CD4-positive, CD25-positive, alpha-beta regulatory T cell (primary cell): ENCODE measurements around the gene SLC16A8. TPM values are rescaled to one million over a fixed set of nuclear protein-coding genes. Genes with fewer than 3 reads are reported as not detected.

Source experiments
- ATAC-seq, 2 donors: fragments of 150-1000 bp; cut with Tn5 transposase; one replicate each; pipeline ENCODE4 v1.10.0; 2021; ENCODE audit warnings: low read depth in 2 of 2, moderate number of reproducible peaks in 2 of 2, moderate library complexity in 1 of 2
- DNase-seq, 3 donors: peaks; one replicate each; pipeline versions ENCODE4 v3.0.0 to v3.0.0-alpha.2; 2012 to 2022; ENCODE audit warnings: mixed read lengths in 1 of 3
- H3K27ac ChIP-seq: one replicate; pipeline ENCODE4 v1.7.0; 2013; ENCODE audit warnings: mild to moderate bottlenecking, low read length; ENCODE audit not compliant: insufficient read depth, poor library complexity, severe bottlenecking
- H3K27me3 ChIP-seq: one replicate; pipeline ENCODE4 v1.7.0; 2013; ENCODE audit warnings: low read length; ENCODE audit not compliant: control insufficient read depth, insufficient read depth
- H3K36me3 ChIP-seq: one replicate; pipeline ENCODE4 v1.7.0; 2013; ENCODE audit warnings: mild to moderate bottlenecking, low read length, moderate library complexity; ENCODE audit not compliant: control insufficient read depth, insufficient read depth
- H3K4me1 ChIP-seq: 2 replicates; pipeline ENCODE4 v1.7.0; 2013; ENCODE audit warnings: mild to moderate bottlenecking, low read length; ENCODE audit not compliant: insufficient read depth, control insufficient read depth, poor library complexity, severe bottlenecking
- H3K4me3 ChIP-seq: one replicate; pipeline ENCODE4 v1.7.0; 2013; ENCODE audit warnings: low read depth, mild to moderate bottlenecking, low read length, moderate library complexity
- H3K9me3 ChIP-seq, 2 experiments: 1 replicate in 1 of 2; 2 replicates in 1 of 2; pipeline ENCODE4 v1.7.0; 2013; ENCODE audit warnings: low read length in 2 of 2, mild to moderate bottlenecking in 1 of 2, moderate library complexity in 1 of 2; ENCODE audit not compliant: control insufficient read depth in 2 of 2
- H3K27ac Mint-ChIP-seq, 3 donors: one replicate each; pipeline ENCODE4 v1.8.0; 2020 to 2022; ENCODE audit warnings: mild to moderate bottlenecking in 3 of 3, mixed read lengths in 3 of 3, moderate library complexity in 2 of 3
- H3K27me3 Mint-ChIP-seq: one replicate; pipeline ENCODE4 v1.8.0; 2022; ENCODE audit warnings: mild to moderate bottlenecking, mixed read lengths
- H3K36me3 Mint-ChIP-seq: one replicate; pipeline ENCODE4 v1.8.0; 2020; ENCODE audit warnings: mixed read lengths
- H3K4me1 Mint-ChIP-seq, 4 donors: one replicate each; pipeline ENCODE4 v1.8.0; 2020 to 2022; ENCODE audit warnings: mixed read lengths in 4 of 4, mild to moderate bottlenecking in 1 of 4
- H3K4me3 Mint-ChIP-seq, 4 donors: one replicate each; pipeline ENCODE4 v1.8.0; 2020 to 2022; ENCODE audit warnings: mild to moderate bottlenecking in 4 of 4, mixed read lengths in 4 of 4, moderate library complexity in 3 of 4
- H3K9me3 Mint-ChIP-seq, 7 donors: one replicate each; pipeline ENCODE4 v1.8.0; 2020 to 2022; ENCODE audit warnings: mixed read lengths in 7 of 7, mild to moderate bottlenecking in 3 of 7, moderate library complexity in 2 of 7
- polyA plus RNA-seq, 4 donors: library from polyadenylated mRNA; unstranded; fragments of 300-500 nt; fragmentation: Illumina TruSeq; gene quantifications; one replicate each; pipeline ENCODE4 v1.2.3, GENCODE V29; 2021
- total RNA-seq: library from RNA; stranded (reverse); gene quantifications from one replicate; pipeline ENCODE4 v1.2.3, GENCODE V29; 2022

SLC16A8 gene
- total and polyA plus RNA-seq, 5 donors from 2014 or later = not detected

DNA sequence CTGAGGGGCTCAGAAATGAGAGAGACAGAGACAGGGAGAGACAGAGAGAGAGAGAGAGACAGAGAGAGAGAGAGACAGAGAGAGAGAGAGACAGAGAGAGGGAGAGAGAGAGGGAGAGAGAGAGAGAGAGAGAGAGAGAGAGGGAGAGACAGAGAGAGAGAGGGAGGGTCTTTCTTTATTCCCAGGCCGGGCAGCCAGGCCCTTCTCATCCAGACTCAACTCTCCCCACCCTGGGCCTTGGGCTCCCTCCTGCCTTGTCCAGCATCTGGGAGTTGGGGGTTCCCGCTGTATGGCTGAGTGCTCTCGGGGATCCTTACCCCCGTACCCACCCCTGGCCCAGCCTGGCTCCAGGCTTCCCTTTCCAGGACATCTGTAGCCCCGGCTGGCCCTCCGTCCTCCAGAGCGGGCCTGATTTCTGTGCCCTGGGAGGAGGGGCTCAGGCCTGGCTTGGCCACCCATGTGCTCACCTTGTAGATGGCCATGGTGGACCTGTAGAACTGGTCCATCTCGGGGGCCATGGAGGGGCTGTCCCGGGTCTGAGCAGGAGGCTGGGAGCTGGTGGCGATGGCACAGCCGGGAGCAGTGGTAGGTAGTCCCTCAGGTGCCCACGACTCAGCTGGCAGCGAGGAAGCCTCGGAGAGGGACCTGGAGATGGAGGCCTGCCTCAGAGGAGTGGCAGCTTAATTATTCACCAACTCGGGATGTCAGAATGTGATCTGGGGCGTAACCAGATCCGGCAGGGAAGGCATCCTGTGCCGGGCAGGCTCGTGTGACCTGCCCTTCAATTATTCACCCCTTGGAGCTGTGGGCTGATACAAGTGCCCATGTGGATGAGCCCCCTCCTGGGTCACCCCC, 26.3 kb upstream of the SLC16A8 start, which contains the start of gene BAIAP2L2:
BAIAP2L2 (minus strand) TSS at position 677 of the 855 bp plus-strand sequence; CDS start at position 518, 159 bp downstream.
- Mint-ChIP-seq H3K4me1 (peaks cover 2 to 5% (median 4%) of the 10 kb centered on the region in 4 donors), H3K27ac (peak within 1 kb of the TSS in 2 of 3 donors; percentile 78 to 97), H3K9me3 (peaks cover 0 to 1% (median 0%) of the 10 kb centered on the region in 7 donors), H3K27me3 (peaks cover 10% of the 10 kb centered on the region), H3K4me3 (peak within 1 kb of the TSS in 2 of 4 donors; percentile 41 to 63), H3K36me3 (peaks cover 10% of the 10 kb centered on the region)
- H3K27ac ChIP-seq = no peak within 1 kb of the TSS
- H3K36me3 ChIP-seq = peaks cover 1% of the 10 kb centered on the region
- no peak within 1 kb of the TSS for H3K4me3 ChIP-seq
- H3K9me3 ChIP-seq = no peaks in the 10 kb centered on the region
- no peaks in the 10 kb centered on the region for H3K27me3 ChIP-seq
- H3K4me1 ChIP-seq = no peaks in the 10 kb centered on the region
- no peak for ATAC-seq
- DNase-seq = no peak

DNA sequence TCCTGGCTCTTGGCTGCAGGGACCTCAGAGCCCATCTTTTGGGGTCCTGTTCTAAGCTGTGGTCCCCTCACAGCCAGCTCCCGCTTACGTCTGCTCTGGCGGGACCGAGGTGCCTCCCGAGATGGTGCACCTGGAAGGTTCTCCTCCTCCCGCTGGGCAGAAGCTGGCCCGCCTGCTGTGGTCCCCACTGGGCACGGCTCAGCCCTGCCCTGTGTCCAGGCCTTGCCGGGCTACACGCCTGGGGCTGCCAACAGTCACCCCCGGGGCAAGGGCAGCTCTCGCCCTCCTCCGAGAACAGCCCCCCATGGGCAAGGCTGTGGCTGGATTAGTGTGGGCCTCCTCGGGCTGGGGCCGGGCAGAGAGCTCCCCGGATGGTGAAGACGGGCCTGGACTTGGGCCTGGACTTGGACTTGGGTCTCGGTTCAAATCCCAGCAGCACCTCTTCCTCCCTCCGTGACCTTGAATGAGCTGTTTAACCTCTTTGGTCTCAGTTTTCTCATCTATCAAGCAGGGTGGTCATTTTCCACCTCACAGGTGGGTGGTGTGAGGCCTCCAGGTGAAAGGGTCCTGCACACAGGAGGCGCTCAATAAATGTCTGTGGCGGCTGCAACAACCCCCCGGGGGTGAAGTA, 25.5 kb upstream of the SLC16A8 start:
- peak in 2 of 3 donors; percentile 16 to 47 for DNase-seq
- ATAC-seq = no peak
- H3K27me3 Mint-ChIP-seq = peaks cover 9% of the 10 kb centered on the region
- Histone ChIP-seq H3K27ac (no peak overlapping the region), H3K4me1 (no peaks in the 10 kb centered on the region), H3K9me3 (no peaks in the 10 kb centered on the region), H3K27me3 (no peaks in the 10 kb centered on the region), H3K36me3 (no peaks in the 10 kb centered on the region), H3K4me3 (no peak overlapping the region)
- peak overlapping the region in 2 of 3 donors; percentile 78 to 97 for H3K27ac Mint-ChIP-seq
- H3K4me3 Mint-ChIP-seq = peak overlapping the region in 2 of 4 donors; percentile 41 to 63
- H3K9me3 Mint-ChIP-seq = peaks cover 0 to 1% (median 0%) of the 10 kb centered on the region in 7 donors
- peaks cover 10% of the 10 kb centered on the region for H3K36me3 Mint-ChIP-seq
- peaks cover 2 to 3% (median 2%) of the 10 kb centered on the region in 4 donors for H3K4me1 Mint-ChIP-seq

DNA sequence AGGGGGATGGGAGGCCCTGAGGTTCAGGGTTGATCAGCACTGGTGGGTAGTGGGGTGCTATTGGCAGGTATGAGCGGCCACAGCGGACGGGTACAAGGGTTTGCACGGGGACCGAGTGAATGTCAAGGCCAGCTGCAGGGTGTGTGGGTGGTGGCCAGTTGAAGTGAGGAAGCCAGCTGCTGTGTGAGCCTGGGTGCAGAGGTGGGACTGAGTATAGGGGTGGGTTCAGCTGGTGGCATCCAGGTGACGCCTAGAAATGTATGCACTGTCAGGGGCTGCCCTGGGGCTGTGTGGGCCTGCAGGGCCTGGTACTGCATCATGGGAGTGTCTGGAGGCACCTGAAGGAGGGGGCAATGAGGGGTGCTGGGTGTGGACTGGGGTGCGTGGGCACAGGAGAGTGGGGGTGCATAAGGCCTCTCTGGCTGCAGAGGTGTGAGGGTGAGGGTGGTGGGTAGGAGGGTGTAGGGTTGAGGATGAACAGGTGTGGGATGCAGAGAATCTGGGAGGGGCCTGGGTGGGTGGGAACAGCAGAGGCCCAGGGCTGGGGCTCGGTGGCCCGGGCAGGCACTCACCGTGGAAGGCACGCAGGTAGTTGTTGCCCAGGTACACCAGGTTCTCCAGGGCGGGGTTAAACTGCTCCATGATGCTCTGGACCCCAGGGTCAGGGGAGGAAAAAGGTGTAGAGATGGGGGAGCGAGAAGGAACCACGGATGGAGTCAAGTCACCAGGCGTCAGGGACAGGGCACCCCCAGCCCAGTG, 24.8 kb upstream of the SLC16A8 start:
- H3K36me3 ChIP-seq = no peaks in the 10 kb centered on the region
- no peak overlapping the region for H3K4me3 ChIP-seq
- no peak for DNase-seq
- ATAC-seq = peak in 1 of 2 donors; percentile 22
- no peaks in the 10 kb centered on the region for H3K9me3 ChIP-seq
- Mint-ChIP-seq H3K27me3 (peaks cover 6% of the 10 kb centered on the region), H3K4me1 (peaks cover 0 to 4% (median 0%) of the 10 kb centered on the region in 4 donors), H3K36me3 (peaks cover 12% of the 10 kb centered on the region), H3K4me3 (no peak overlapping the region), H3K27ac (peak overlapping the region in 1 of 3 donors; percentile 67), H3K9me3 (peaks cover 0 to 1% (median 0%) of the 10 kb centered on the region in 7 donors)
- no peaks in the 10 kb centered on the region for H3K4me1 ChIP-seq
- no peaks in the 10 kb centered on the region for H3K27me3 ChIP-seq
- no peak overlapping the region for H3K27ac ChIP-seq

DNA sequence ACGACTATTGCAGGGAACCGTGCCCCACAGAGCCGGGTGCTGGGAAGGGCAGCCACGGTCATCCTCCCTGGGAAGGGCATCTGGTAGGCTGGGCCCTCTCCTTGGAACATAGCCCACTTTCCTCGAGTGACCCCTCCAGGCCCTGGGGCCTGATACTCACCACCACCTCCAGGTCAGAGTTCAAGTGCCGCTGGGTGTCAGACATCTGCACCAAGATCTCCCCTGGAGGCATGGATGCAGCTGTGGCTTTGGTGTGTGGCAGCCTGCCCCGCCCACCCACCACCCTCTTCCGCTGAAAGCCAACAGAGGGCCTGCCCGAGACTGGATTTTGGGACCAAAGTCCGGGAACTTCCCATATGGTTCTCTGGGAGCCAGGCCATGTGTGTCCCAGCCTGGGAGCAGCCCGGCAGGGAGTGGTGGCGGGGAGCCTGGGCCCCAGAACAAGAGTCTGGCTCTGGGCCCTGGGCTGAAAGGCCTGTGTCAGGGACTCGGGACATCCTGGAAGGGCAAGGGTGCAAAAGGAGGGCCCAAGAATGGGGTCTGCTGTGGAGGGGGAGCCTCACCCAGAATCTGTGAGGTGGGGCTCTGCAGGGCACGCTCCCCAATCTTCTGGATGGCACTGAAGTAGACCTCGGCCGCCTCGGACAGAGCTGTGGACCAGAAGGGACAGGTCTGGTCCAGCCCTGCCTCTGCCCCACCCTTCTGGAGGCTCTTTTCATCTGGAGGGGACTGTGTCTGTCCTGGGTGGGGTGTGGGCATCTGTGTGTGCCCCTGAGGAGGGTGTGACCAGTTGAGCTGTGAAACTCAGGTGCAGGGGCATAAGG, 23.9 kb upstream of the SLC16A8 start:
- Mint-ChIP-seq H3K4me3 (no peak overlapping the region), H3K27ac (peak overlapping the region in 1 of 3 donors; percentile 67)

DNA sequence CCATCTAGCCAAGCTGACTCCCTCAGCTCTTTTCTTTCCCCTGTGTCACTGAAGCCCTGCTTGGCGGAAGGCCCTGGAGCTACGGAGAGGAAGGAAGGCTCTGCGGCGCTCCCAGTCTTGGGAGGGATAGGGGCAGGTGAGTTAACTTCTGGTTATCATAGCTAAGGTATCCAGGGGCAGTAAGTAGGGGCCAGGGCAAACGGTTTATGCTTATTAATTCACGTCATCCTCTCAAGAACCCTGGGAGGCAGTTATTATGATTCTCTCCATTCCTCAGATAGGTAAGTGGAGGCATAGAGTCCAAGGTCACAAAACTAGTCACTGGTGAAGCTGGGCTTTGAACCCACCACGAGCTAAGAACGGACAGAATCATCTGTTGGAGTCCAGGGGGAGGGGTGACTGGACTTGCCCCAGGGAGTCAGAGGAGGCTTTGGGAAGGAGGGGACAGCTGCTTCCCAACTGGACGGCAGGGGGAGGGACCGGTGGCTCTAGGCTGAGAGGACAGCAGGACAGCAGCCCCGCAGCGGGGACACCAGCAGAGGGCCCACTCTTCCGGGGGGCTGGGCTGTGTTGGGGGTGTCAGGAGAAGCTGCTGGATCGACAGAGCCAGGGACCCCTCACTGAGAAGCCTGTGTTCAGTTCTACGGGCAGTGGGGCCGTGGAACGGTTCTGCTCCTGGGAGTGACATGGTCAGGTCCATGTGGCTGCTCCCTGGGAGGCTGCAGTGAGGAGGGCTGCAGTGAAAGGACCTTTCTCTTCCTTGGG, 23.0 kb upstream of the SLC16A8 start:
- no peak overlapping the region for H3K27ac Mint-ChIP-seq
- no peaks in the 10 kb centered on the region for H3K27me3 ChIP-seq
- peak overlapping the region in 1 of 4 donors; percentile 87 for H3K4me3 Mint-ChIP-seq

More for the DNA sequence above, 23.9 kb upstream of the SLC16A8 start:
- Mint-ChIP-seq H3K36me3 (peaks cover 11% of the 10 kb centered on the region), H3K9me3 (peaks cover 0 to 1% (median 0%) of the 10 kb centered on the region in 7 donors), H3K27me3 (peaks cover 6% of the 10 kb centered on the region), H3K4me1 (peaks cover 0 to 4% (median 0%) of the 10 kb centered on the region in 4 donors)
- no peak for ATAC-seq
- H3K36me3 ChIP-seq = no peaks in the 10 kb centered on the region
- H3K9me3 ChIP-seq = no peaks in the 10 kb centered on the region
- no peak for DNase-seq
- H3K27ac ChIP-seq = no peak overlapping the region
- no peaks in the 10 kb centered on the region for H3K4me1 ChIP-seq
- no peak overlapping the region for H3K4me3 ChIP-seq
- H3K27me3 ChIP-seq = no peaks in the 10 kb centered on the region

DNA sequence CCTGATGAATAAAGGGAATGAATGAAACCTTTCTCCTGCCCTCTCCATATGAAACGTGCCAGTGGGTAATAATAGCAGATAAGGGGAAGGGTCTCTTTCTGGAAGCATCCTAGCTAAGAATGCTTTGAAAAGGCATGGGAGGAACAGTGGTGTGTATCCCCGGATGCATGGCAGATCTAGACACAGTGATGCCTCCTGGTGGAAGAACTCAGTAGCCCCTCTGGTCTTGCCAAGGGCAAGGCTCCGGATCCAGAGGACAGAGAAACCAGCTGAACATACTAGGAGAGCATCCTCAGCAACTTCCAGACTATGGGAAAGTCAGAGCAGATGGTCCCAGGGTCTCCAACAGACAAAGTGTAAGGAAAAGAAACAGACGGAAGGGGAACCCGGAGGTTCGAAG, 20.1 kb upstream of the SLC16A8 start:
- peaks cover 6% of the 10 kb centered on the region for H3K27me3 Mint-ChIP-seq
- peaks cover 0 to 4% (median 0%) of the 10 kb centered on the region in 4 donors for H3K4me1 Mint-ChIP-seq
- Histone ChIP-seq H3K27me3 (no peaks in the 10 kb centered on the region), H3K4me3 (no peak overlapping the region), H3K36me3 (no peaks in the 10 kb centered on the region), H3K9me3 (no peaks in the 10 kb centered on the region), H3K4me1 (no peaks in the 10 kb centered on the region), H3K27ac (no peak overlapping the region)
- H3K9me3 Mint-ChIP-seq = no peaks in the 10 kb centered on the region
- H3K4me3 Mint-ChIP-seq = no peak overlapping the region
- H3K27ac Mint-ChIP-seq = no peak overlapping the region
- peaks cover 9% of the 10 kb centered on the region for H3K36me3 Mint-ChIP-seq
- ATAC-seq (no peak), DNase-seq (no peak)

More for the DNA sequence above, 23.0 kb upstream of the SLC16A8 start:
- DNase-seq = no peak
- ATAC-seq = no peak
- Mint-ChIP-seq H3K9me3 (no peaks in the 10 kb centered on the region), H3K36me3 (peaks cover 9% of the 10 kb centered on the region), H3K27me3 (peaks cover 6% of the 10 kb centered on the region), H3K4me1 (peaks cover 0 to 4% (median 0%) of the 10 kb centered on the region in 4 donors)
- H3K9me3 ChIP-seq = no peaks in the 10 kb centered on the region
- no peaks in the 10 kb centered on the region for H3K36me3 ChIP-seq
- H3K4me1 ChIP-seq = no peaks in the 10 kb centered on the region
- H3K27ac ChIP-seq = no peak overlapping the region
- no peak overlapping the region for H3K4me3 ChIP-seq
